HEK293 (cell line): ENCODE data around the gene TIMM44.

Experiments
- CTCF ChIA-PET: fragments of 350-600 bp; formaldehyde crosslinking; extraction: SDS; loops from one replicate; lab custom pipeline; 2021; ENCODE audit warnings: antibody characterized with exemption; lab: Yijun Ruan, JAX
- POLR2A ChIA-PET: fragments of 300-600 bp; formaldehyde crosslinking; extraction: SDS; loops from one replicate; lab custom pipeline; 2020; ENCODE audit warnings: antibody characterized with exemption, inconsistent platforms; lab: Yijun Ruan, JAX
- H3K27ac ChIP-seq: fragments of 200-500 bp; sonication (Bioruptor generic); 2 replicates; pipeline ENCODE4 v1.5.1; 2014; ENCODE audit warnings: low read depth, low read length, control low read depth, inconsistent platforms; ENCODE audit errors: extremely low read depth
- H3K36me3 ChIP-seq, 2 experiments: fragments of 200-500 bp in 1 of 2; sonication (Bioruptor generic) in 1 of 2; 1 replicate in 1 of 2; 2 replicates in 1 of 2; pipeline ENCODE4 v1.5.1; 2014 to 2017; ENCODE audit warnings: inconsistent platforms in 2 of 2, low read length in 2 of 2; ENCODE audit not compliant: control insufficient read depth in 2 of 2, insufficient read depth in 1 of 2
- H3K4me1 ChIP-seq: fragments of 200-500 bp; sonication (Bioruptor generic); 2 replicates; pipeline ENCODE4 v1.5.1; 2014; ENCODE audit warnings: mild to moderate bottlenecking, low read length, inconsistent platforms; ENCODE audit not compliant: control insufficient read depth, insufficient read depth
- H3K4me3 ChIP-seq: 2 replicates; pipeline ENCODE4 v1.5.1; 2011; ENCODE audit warnings: low read depth, mild to moderate bottlenecking, control low read depth, low read length, moderate library complexity
- H3K9me3 ChIP-seq: fragments of 200-500 bp; sonication (Bioruptor generic); 2 replicates; pipeline ENCODE4 v1.5.1; 2014; ENCODE audit warnings: low read depth, low read length, inconsistent platforms; ENCODE audit not compliant: control insufficient read depth, insufficient read depth
- EGR2 ChIP-seq: fragments of 450-650 bp; formaldehyde crosslinking; IDR thresholded peaks from 2 replicates; pipeline ENCODE4 v1.5.1; 2016; ENCODE audit warnings: low read depth, missing biosample characterization, missing genetic modification characterization
- GLIS1 ChIP-seq: fragments of 450-650 bp; formaldehyde crosslinking; IDR thresholded peaks from 2 replicates; pipeline ENCODE4 v1.5.1; 2016; ENCODE audit warnings: missing biosample characterization, missing genetic modification characterization
- KLF1 ChIP-seq: fragments of 450-650 bp; formaldehyde crosslinking; IDR thresholded peaks from 2 replicates; pipeline ENCODE4 v1.5.1; 2016; ENCODE audit warnings: missing biosample characterization, missing genetic modification characterization
- PRDM1 ChIP-seq: fragments of 450-650 bp; formaldehyde crosslinking; IDR thresholded peaks from 2 replicates; pipeline ENCODE4; 2016; ENCODE audit warnings: missing biosample characterization, missing genetic modification characterization
- PRDM10 ChIP-seq: fragments of 450-650 bp; formaldehyde crosslinking; IDR thresholded peaks from 2 replicates; pipeline ENCODE4 v1.5.1; 2016; ENCODE audit warnings: missing biosample characterization, missing genetic modification characterization
- SP2 ChIP-seq: fragments of 450-650 bp; formaldehyde crosslinking; IDR thresholded peaks from 2 replicates; pipeline ENCODE4 v1.5.1; 2016; ENCODE audit warnings: missing biosample characterization, missing genetic modification characterization
- WT1 ChIP-seq: fragments of 450-650 bp; formaldehyde crosslinking; IDR thresholded peaks from 2 replicates; pipeline ENCODE4 v1.5.1; 2016; ENCODE audit warnings: missing biosample characterization, missing genetic modification characterization
- ZBTB20 ChIP-seq: fragments of 450-650 bp; formaldehyde crosslinking; IDR thresholded peaks from 2 replicates; pipeline ENCODE4 v1.5.1; 2016; ENCODE audit warnings: missing biosample characterization, missing genetic modification characterization
- ZBTB8A ChIP-seq: fragments of 450-650 bp; formaldehyde crosslinking; IDR thresholded peaks from 2 replicates; pipeline ENCODE4 v1.5.1; 2016; ENCODE audit warnings: missing biosample characterization, missing genetic modification characterization
- ZFHX2 ChIP-seq: fragments of 450-650 bp; formaldehyde crosslinking; conservative IDR thresholded peaks from 2 replicates; pipeline ENCODE4 v1.5.1; 2016; ENCODE audit warnings: missing biosample characterization, missing genetic modification characterization
- ZNF280C ChIP-seq: fragments of 450-650 bp; formaldehyde crosslinking; IDR thresholded peaks from 2 replicates; pipeline ENCODE4 v1.5.1; 2016; ENCODE audit warnings: missing biosample characterization, missing genetic modification characterization
- ZNF548 ChIP-seq: fragments of 450-650 bp; formaldehyde crosslinking; IDR thresholded peaks from 2 replicates; pipeline ENCODE4 v1.5.1; 2016; ENCODE audit warnings: missing biosample characterization, missing genetic modification characterization
- ZNF692 ChIP-seq: fragments of 450-650 bp; formaldehyde crosslinking; IDR thresholded peaks from 2 replicates; pipeline ENCODE4 v1.5.1; 2016; ENCODE audit warnings: missing biosample characterization, missing genetic modification characterization
- ZSCAN4 ChIP-seq: fragments of 450-650 bp; formaldehyde crosslinking; IDR thresholded peaks from 2 replicates; pipeline ENCODE4 v1.5.1; 2017; ENCODE audit warnings: missing biosample characterization, missing genetic modification characterization

Gene TIMM44

GRCh38 chr19:7888145-7888825 is 55.2 kb downstream of the TIMM44 start, which contains the start of gene LRRC8E (continued):
- TF ChIP-seq ZNF692 (tag by site-specific recombination) (peak; percentile 81), PRDM1 (tag by site-specific recombination) (no peak), ZSCAN4 (0 out of 2 replicates have a peak, but pooled peaks have one; percentile 35), ZNF548 (no peak), ZBTB20 (tag by site-specific recombination) (peak; percentile 89), ZBTB8A (tag by site-specific recombination) (peak; percentile 50)

GRCh38 chr19:7887408-7888144 is 55.9 kb downstream of the TIMM44 start:
- CTCF ChIA-PET: interaction anchor here (1.1 to 1.4 kb wide), 5 partner anchors 13 to 115 kb away, joined by 3 to 6 read pairs (median 4); no protein-coding TSS in a partner anchor
- peak; percentile 8 for TF ChIP-seq PRDM10
- TF ChIP-seq SP2: peak; percentile 8; the same call in 1 of the 2 replicates
- TF ChIP-seq WT1 (tag by site-specific recombination): no peak
- Histone ChIP-seq H3K36me3 (no peaks in the 10 kb centered on the region; a peak in 1 of 3 replicates), H3K4me1 (peaks cover 9% of the 10 kb centered on the region; the same call in 1 of the 2 replicates), H3K9me3 (no peaks in the 10 kb centered on the region), H3K27ac (no peak overlapping the region), H3K4me3 (peak overlapping the region; percentile 76; the same call in 1 of the 2 replicates)
- POLR2A ChIA-PET: interaction anchor here (0.5 to 4.1 kb wide), 13 partner anchors 9 to 1919 kb away, joined by 3 to 30 read pairs (median 4); partner anchors contain the start of genes MAP2K7, PET100 and SNAPC2

- Histone ChIP-seq H3K4me1 (0 out of 2 replicates have a peak, but pooled peaks cover 4% of the 10 kb centered on the region), H3K4me3 (no peak overlapping the region), H3K27ac (no peak overlapping the region), H3K9me3 (no peaks in the 10 kb centered on the region), H3K36me3 (no peaks in the 10 kb centered on the region)
- CTCF ChIA-PET: interaction anchor here (0.5 to 1.3 kb wide), 4 partner anchors 16 to 84 kb away, joined by 3 to 6 read pairs (median 4); partner anchors contain the start of gene SNAPC2
- POLR2A ChIA-PET: interaction anchor here (0.8 to 1.0 kb wide), 2 partner anchors 15 to 57 kb away, joined by 3 read pairs; partner anchors contain the start of gene TIMM44
- TF ChIP-seq GLIS1 (peak; percentile 68), EGR2 (tag by site-specific recombination) (peak; percentile 79), KLF1 (peak; percentile 35), ZFHX2 (peak; percentile 46; the same call in 1 of the 2 replicates), ZNF280C (tag by site-specific recombination) (no peak)
These were observed 57.6 kb downstream of the TIMM44 start for GRCh38 chr19:7885818-7886217.
